Panc1 (cell line): ENCODE results near the gene COL4A2. TPM values are rescaled to one million over a fixed set of nuclear protein-coding genes. Genes with fewer than 3 reads are reported as not detected.

Source experiments
- ATAC-seq: fragments of 200-7000 bp; cut with Tn5 transposase; 2 replicates; pipeline ENCODE4 v1.9.1; 2020; ENCODE audit warnings: mild to moderate bottlenecking, moderate library complexity
- BruUV-seq: library from RNA; stranded (reverse); fragments of 400-500 nt; replicated peaks from 2 replicates; lab custom pipeline; 2021; lab: Mats Ljungman, UMichigan
- CTCF ChIA-PET: fragments of 300-600 bp; sonication (Branson Sonifier 250); formaldehyde crosslinking; loops from one replicate; lab custom pipeline; 2022; ENCODE audit warnings: antibody characterized with exemption; lab: Charles Lee
- POLR2A ChIA-PET: fragments of 300-600 bp; sonication (Branson Sonifier 250); formaldehyde crosslinking; loops from one replicate; lab custom pipeline; 2022; ENCODE audit warnings: antibody characterized with exemption; lab: Charles Lee
- DNase-seq: peaks from one replicate; pipeline ENCODE4 v3.0.0-alpha.2; 2010; ENCODE audit warnings: low read depth, low spot score
- H3K27ac ChIP-seq: 2 replicates; pipeline ENCODE4 v1.5.1; 2011; ENCODE audit warnings: mild to moderate bottlenecking, low read length, inconsistent platforms
- H3K27me3 ChIP-seq: fragments of 200-500 bp; sonication (Bioruptor generic); 2 replicates; pipeline ENCODE4 v1.6.0; 2014; ENCODE audit warnings: low read length, inconsistent platforms; ENCODE audit not compliant: control insufficient read depth, insufficient read depth
- H3K36me3 ChIP-seq: fragments of 200-500 bp; sonication (Bioruptor generic); 2 replicates; pipeline ENCODE4 v1.5.1; 2014; ENCODE audit warnings: inconsistent platforms, mild to moderate bottlenecking, low read length, moderate library complexity; ENCODE audit not compliant: control insufficient read depth, insufficient read depth
- H3K4me1 ChIP-seq: 2 replicates; pipeline ENCODE4 v1.5.1; 2011; ENCODE audit warnings: inconsistent platforms, mild to moderate bottlenecking, low read length, moderate library complexity; ENCODE audit not compliant: control insufficient read depth, insufficient read depth
- H3K4me3 ChIP-seq, 2 experiments: 2 replicates each; pipeline ENCODE4 v1.5.1; 2011 to 2012; ENCODE audit warnings: low read depth in 2 of 2, low read length in 2 of 2, mild to moderate bottlenecking in 2 of 2, inconsistent platforms in 1 of 2, moderate library complexity in 1 of 2
- H3K9me3 ChIP-seq: fragments of 200-500 bp; sonication (Bioruptor generic); 2 replicates; pipeline ENCODE4 v1.5.1; 2014; ENCODE audit warnings: low read depth, mild to moderate bottlenecking, inconsistent platforms, low read length, moderate library complexity; ENCODE audit not compliant: control insufficient read depth, insufficient read depth
- CTCF ChIP-seq: fragments of 450-650 bp; IDR thresholded peaks from 2 replicates; pipeline ENCODE4 v1.5.1; 2017; ENCODE audit warnings: mild to moderate bottlenecking
- POLR2AphosphoS5 ChIP-seq: IDR thresholded peaks from 2 replicates; pipeline ENCODE4 v1.6.1; 2012; ENCODE audit warnings: mild to moderate bottlenecking, low read depth, low read length, moderate library complexity
- REST ChIP-seq, 2 experiments: IDR thresholded peaks; 2 replicates each; pipeline ENCODE4 v1.6.1; 2011 to 2012; ENCODE audit warnings: low read depth in 2 of 2, control low read depth in 1 of 2, low read length in 1 of 2, mild to moderate bottlenecking in 1 of 2, moderate library complexity in 1 of 2; ENCODE audit not compliant: insufficient read depth in 1 of 2
- SIN3A ChIP-seq: IDR thresholded peaks from 2 replicates; pipeline ENCODE4 v1.6.1; 2012; ENCODE audit warnings: low read depth, mild to moderate bottlenecking, low read length, moderate library complexity, borderline replicate concordance; ENCODE audit not compliant: insufficient read depth
- TCF7L2 ChIP-seq: IDR thresholded peaks from 2 replicates; pipeline ENCODE4 v1.6.1; 2011; ENCODE audit warnings: mild to moderate bottlenecking, low read depth, low read length, inconsistent platforms
- in situ Hi-C: cut with HindIII; loops from 2 replicates; pipeline ENCODE4 v1.10.0; 2016; ENCODE audit warnings: low sequenced_read_pairs, low pct_unique_long_range_greater_than_20kb
- intact Hi-C: fragments of 100-400 bp; cut with micrococcal nuclease; formaldehyde crosslinking; loops from one replicate; pipeline ENCODE4 v1.10.0; 2022; ENCODE audit not compliant: unreplicated experiment
- total RNA-seq: library from RNA; stranded (reverse); gene quantifications from one replicate; pipeline ENCODE4 v1.2.1, GENCODE V29; 2021; ENCODE audit not compliant: unreplicated experiment

The COL4A2 gene
- total RNA-seq, 1 experiment from 2014 or later = 3.0 TPM

DNA sequence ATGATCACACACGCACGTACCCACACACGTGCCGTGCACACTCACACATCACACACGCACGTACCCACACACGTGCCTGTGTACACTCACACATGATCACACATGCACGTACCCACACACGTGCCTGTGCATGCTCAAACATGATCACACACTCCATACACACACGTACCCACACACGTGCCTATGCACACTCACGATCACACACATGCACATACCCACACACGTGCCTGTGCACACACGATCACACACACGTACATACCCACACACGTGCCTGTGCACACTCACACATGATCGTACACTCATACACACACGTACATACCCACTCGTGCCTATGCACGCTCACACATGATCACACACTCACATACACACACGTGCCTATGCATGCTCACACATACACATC, 167.6 kb downstream of the COL4A2 start:
- DNase-seq (no peak), ATAC-seq (no peak)
- H3K27ac ChIP-seq = no peak overlapping the region
- no TSS peak for BruUV-seq
- ChIA-PET POLR2A (no interaction called here), CTCF (no interaction called here)
- H3K4me3 ChIP-seq = no peak overlapping the region
- intact Hi-C loops (no loop called here), in situ Hi-C loops (no loop called here)
- H3K27me3 ChIP-seq = no peaks in the 10 kb centered on the region
- no peaks in the 10 kb centered on the region for H3K4me1 ChIP-seq
- no peaks in the 10 kb centered on the region for H3K36me3 ChIP-seq
- no peaks in the 10 kb centered on the region for H3K9me3 ChIP-seq
- TF ChIP-seq TCF7L2 (no peak), REST (IDR thresholded peaks at IDR 0.05; ENCODE audit: insufficient read depth in 1 of 2, low read depth in 2 of 2, low read length in 1 of 2) (no peak), POLR2AphosphoS5 (no peak), CTCF (no peak), SIN3A (no peak)

DNA sequence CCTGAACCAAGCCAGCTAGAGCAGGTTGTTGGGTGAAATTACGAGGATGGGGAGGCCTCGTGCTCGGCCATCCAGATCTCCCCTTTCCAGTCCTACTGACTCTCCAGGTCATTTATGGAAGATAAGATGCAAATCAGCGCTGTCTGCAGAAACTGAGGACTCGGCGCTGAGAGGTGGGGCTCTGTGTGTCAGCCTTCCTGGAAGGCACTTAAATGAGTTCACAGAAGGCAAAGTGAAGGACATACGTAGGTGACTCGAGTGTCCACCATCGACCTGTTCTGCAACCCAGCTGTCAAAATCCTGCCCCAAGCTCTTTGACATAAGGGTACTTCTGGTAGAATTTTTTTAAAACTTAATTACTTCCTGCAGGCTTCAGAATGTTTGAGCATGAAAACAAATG, 168.0 kb downstream of the COL4A2 start:
- intact Hi-C loops (no loop called here), in situ Hi-C loops (no loop called here)
- ChIA-PET POLR2A (no interaction called here), CTCF (no interaction called here)
- DNase-seq = no peak
- no peaks in the 10 kb centered on the region for H3K36me3 ChIP-seq
- no peaks in the 10 kb centered on the region for H3K27me3 ChIP-seq
- no peak for ATAC-seq
- no peak overlapping the region for H3K4me3 ChIP-seq
- H3K9me3 ChIP-seq = no peaks in the 10 kb centered on the region
- TF ChIP-seq POLR2AphosphoS5 (no peak), CTCF (no peak), REST (IDR thresholded peaks at IDR 0.05; ENCODE audit: insufficient read depth in 1 of 2, low read depth in 2 of 2, low read length in 1 of 2) (no peak), TCF7L2 (no peak), SIN3A (no peak)
- no peak overlapping the region for H3K27ac ChIP-seq
- no peaks in the 10 kb centered on the region for H3K4me1 ChIP-seq
- no TSS peak for BruUV-seq
